ENCODE data around the gene GTF3C1.
A peak's percentile ranks its signal among the peaks of the same experiment; 100 is the strongest.

GTF3C1 gene

GRCh38 chr16:27426423-27427408 lies 123.0 kb downstream of the GTF3C1 start:
- peak; percentile 33 for DNase-seq (ENCODE audit: low spot score)

- no peak for DNase-seq (ENCODE audit: low spot score)
Observed at GRCh38 chr16:27425961-27426360, 123.8 kb downstream of the GTF3C1 start.

GRCh38 chr16:27424772-27425498 lies 124.8 kb downstream of the GTF3C1 start:
- DNase-seq (ENCODE audit: low spot score) = no peak

GRCh38 chr16:27421961-27422740 lies 127.6 kb downstream of the GTF3C1 start:
- DNase-seq (ENCODE audit: low spot score) = no peak

- no peak for DNase-seq (ENCODE audit: low spot score)
Observed at GRCh38 chr16:27417047-27417671, 132.6 kb downstream of the GTF3C1 start.

- DNase-seq (ENCODE audit: low spot score) = no peak
Observed at GRCh38 chr16:27414788-27415431, 134.8 kb downstream of the GTF3C1 start.

GRCh38 chr16:27413956-27414355 lies 135.8 kb downstream of the GTF3C1 start:
- DNase-seq (ENCODE audit: low spot score) = no peak

GRCh38 chr16:27410761-27411160 lies 139.0 kb downstream of the GTF3C1 start:
- no peak for DNase-seq (ENCODE audit: low spot score)

All from SW480 (cell line).